IPS DF 4.7 (cell line): Measurements from ENCODE around the gene STK32B.
"Not testable (repeated sequence)": the region's sequence is repeated elsewhere in the genome, so short reads cannot be mapped to it uniquely, and the experiment has no call there.

Source experiments
- DNase-seq: peaks from one replicate; pipeline ENCODE4 v3.0.0-alpha.2; 2013; ENCODE audit warnings: low spot score; ENCODE audit errors: extremely low read depth

STK32B gene

GRCh38 chr4:5157791-5158770 is 106.8 kb downstream of the STK32B start:
- no peak for DNase-seq

- DNase-seq, result no peak
Observed at GRCh38 chr4:5158825-5159224, 107.5 kb downstream of the STK32B start.

GRCh38 chr4:5160668-5161067 is 109.4 kb downstream of the STK32B start:
- no peak for DNase-seq

- no peak for DNase-seq
Observed at GRCh38 chr4:5162909-5163508, 111.7 kb downstream of the STK32B start.

GRCh38 chr4:5164221-5164912 is 113.1 kb downstream of the STK32B start:
- DNase-seq, result no peak

GRCh38 chr4:5165420-5166369 is 114.4 kb downstream of the STK32B start:
- no peak for DNase-seq

- no peak for DNase-seq
Observed at GRCh38 chr4:5166377-5166776, 115.1 kb downstream of the STK32B start.

GRCh38 chr4:5168891-5169290 is 117.6 kb downstream of the STK32B start:
- DNase-seq, result no peak

- DNase-seq, result not testable (repeated sequence)
Observed at GRCh38 chr4:5175836-5176235, 124.6 kb downstream of the STK32B start.

- DNase-seq, result no peak
Observed at GRCh38 chr4:5184606-5185005, 133.3 kb downstream of the STK32B start.

- no peak for DNase-seq
Observed at GRCh38 chr4:5185551-5185950, 134.3 kb downstream of the STK32B start.

- no peak for DNase-seq
Observed at GRCh38 chr4:5186271-5187064, 135.2 kb downstream of the STK32B start.

- no peak for DNase-seq
Observed at GRCh38 chr4:5188130-5188529, 136.8 kb downstream of the STK32B start.

- no peak for DNase-seq
Observed at GRCh38 chr4:5191831-5192230, 140.6 kb downstream of the STK32B start.

GRCh38 chr4:5192271-5192670 is 141.0 kb downstream of the STK32B start:
- DNase-seq, result no peak

GRCh38 chr4:5192678-5193077 is 141.4 kb downstream of the STK32B start:
- no peak for DNase-seq

GRCh38 chr4:5198656-5199541 is 147.6 kb downstream of the STK32B start:
- no peak for DNase-seq

GRCh38 chr4:5199912-5200311 is 148.6 kb downstream of the STK32B start:
- DNase-seq, result no peak

- DNase-seq, result no peak
Observed at GRCh38 chr4:5200513-5200912, 149.2 kb downstream of the STK32B start.
